ENCODE data around the gene CST4. TPM values are rescaled to one million over a fixed set of nuclear protein-coding genes. Genes with fewer than 3 reads are reported as not detected.

The CST4 gene
- total and polyA plus RNA-seq, 7 donors, result not detected

DNA sequence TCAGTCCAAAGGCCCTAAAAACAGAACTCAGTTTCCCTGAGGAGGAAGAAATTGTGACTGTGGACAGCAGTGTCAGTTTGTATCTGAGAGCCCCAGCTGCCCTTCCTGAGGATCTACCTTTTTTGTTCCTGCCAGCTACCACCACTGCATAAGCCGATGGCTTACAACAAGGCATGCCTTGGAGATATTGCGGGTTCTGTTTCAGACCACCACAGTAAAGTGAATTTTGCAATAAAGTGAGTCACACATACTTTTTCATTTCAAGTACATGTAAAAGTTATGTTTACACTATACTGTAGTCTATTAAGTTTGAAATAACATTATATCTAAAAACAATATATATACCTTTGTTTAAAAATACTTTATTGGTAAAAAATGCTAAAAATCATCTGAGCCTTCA lies 41.5 kb downstream of the CST4 start:
- Histone ChIP-seq H3K27me3 (no peaks in the 10 kb centered on the region), H3K9me3 (no peaks in the 10 kb centered on the region), H3K36me3 (no peaks in the 10 kb centered on the region), H3K4me1 (peaks cover 0 to 7% (median 6%) of the 10 kb centered on the region in 4 donors), H3K27ac (no peak overlapping the region), H3K4me3 (no peak overlapping the region)
- no peak for DNase-seq
- WGBS, 2 donors, result 91 to 92% methylated on average over 2 of the region's 2 CpGs
- TF ChIP-seq POLR2A (IDR thresholded peaks at IDR 0.05), result no peak
- intact Hi-C loops (cut with DNase I), result no loop called here

DNA sequence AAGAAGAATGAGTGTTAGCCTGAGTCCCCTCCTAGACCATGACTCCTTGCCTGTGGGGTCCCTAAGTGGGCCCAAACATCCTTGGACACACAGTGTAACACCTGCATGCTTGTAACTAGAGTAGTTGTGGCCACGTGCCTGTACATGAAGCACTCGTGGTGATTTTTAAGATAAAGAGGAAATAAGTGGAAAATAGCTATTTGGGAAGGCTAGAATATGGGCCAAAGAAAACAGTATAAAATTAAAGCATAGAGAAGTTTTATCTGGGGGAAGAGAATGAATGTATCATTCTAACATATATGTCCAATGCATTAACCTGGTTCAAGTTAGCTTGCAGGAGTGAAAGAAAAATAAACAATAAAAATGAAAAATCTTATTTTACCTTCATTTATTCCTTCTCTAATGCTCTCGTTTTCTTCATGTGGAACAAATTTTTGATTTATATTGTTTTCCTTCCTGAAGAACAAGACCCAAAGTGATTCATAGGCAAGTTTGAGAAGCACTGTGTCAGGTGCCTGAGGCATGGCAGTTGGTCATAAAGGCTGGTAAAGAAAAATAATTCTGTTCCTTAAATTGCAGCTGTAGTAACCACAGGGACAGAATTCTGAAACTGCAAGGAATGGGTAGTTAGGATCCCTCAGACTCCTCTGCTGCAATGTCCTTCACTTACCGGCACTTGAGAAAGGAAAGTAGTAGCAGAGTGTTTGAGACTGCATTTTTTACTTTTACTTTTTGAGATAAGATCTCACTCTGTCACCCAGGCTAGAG lies 42.5 kb downstream of the CST4 start:
- WGBS, 2 donors, result 61 to 71% methylated on average over 4 of the region's 4 CpGs
- H3K27me3 ChIP-seq, result no peaks in the 10 kb centered on the region
- H3K4me3 ChIP-seq, result no peak overlapping the region
- H3K9me3 ChIP-seq, result no peaks in the 10 kb centered on the region
- TF ChIP-seq EP300 (IDR thresholded peaks at IDR 0.05) (no peak), POLR2AphosphoS5 (IDR thresholded peaks at IDR 0.05) (no peak), POLR2A (IDR thresholded peaks at IDR 0.05) (no peak)
- TF ChIP-seq, protein P1, sequence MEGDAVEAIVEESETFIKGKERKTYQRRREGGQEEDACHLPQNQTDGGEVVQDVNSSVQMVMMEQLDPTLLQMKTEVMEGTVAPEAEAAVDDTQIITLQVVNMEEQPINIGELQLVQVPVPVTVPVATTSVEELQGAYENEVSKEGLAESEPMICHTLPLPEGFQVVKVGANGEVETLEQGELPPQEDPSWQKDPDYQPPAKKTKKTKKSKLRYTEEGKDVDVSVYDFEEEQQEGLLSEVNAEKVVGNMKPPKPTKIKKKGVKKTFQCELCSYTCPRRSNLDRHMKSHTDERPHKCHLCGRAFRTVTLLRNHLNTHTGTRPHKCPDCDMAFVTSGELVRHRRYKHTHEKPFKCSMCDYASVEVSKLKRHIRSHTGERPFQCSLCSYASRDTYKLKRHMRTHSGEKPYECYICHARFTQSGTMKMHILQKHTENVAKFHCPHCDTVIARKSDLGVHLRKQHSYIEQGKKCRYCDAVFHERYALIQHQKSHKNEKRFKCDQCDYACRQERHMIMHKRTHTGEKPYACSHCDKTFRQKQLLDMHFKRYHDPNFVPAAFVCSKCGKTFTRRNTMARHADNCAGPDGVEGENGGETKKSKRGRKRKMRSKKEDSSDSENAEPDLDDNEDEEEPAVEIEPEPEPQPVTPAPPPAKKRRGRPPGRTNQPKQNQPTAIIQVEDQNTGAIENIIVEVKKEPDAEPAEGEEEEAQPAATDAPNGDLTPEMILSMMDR (IDR thresholded peaks at IDR 0.05), result no peak
- intact Hi-C loops (cut with DNase I), result no loop called here
- H3K36me3 ChIP-seq, result no peaks in the 10 kb centered on the region
- H3K27ac ChIP-seq, result no peak overlapping the region
- no peak for DNase-seq
- peaks cover 0 to 18% (median 14%) of the 10 kb centered on the region in 4 donors for H3K4me1 ChIP-seq

DNA sequence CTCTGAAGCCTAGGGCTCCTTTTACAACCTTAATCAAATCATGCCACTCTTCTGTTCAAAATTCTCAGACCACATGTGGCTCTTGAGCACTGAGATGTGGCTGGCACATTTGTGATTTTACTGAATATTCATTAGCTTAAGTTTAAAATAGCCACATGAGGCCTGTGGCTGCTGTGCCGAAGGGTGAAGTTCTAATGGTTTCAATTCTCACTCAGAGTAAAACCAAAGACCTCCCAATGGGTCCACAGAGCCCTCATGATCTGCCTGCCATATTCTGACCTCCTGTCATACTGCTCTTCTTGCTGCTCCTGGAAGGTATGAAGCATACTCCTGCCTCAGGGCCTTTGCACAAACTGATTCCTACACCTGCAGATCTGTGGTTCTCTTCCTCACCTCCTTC lies 43.3 kb downstream of the CST4 start:
- H3K27me3 ChIP-seq, result no peaks in the 10 kb centered on the region
- TF ChIP-seq POLR2AphosphoS5 (IDR thresholded peaks at IDR 0.05) (no peak), POLR2A (IDR thresholded peaks at IDR 0.05) (no peak), EP300 (IDR thresholded peaks at IDR 0.05) (no peak)
- TF ChIP-seq, protein P1 (IDR thresholded peaks at IDR 0.05), result no peak
- WGBS, 2 donors, result 70 to 85% methylated on average over 1 of the region's 1 CpG

DNA sequence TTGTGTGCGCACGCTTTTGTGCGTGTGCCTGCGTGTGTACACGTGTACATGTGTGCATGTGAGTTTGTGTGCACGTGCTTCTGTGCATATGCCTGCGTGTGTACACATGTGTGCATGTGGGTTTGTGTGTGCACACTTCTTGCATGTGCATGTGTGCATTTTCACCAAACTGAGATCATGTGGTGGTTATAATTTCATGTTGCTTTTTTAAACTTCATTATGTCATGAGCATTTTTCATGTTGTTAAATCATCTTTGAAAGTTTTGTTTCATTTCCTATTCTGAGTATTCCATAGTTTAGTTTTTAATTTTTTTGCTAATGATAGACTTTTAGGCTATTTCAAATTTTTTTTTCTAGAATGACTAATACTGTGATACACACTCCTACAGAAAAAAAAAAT lies 44.7 kb downstream of the CST4 start:
- Histone ChIP-seq H3K4me1 (peaks cover 0 to 21% (median 16%) of the 10 kb centered on the region in 4 donors), H3K27ac (no peak overlapping the region), H3K9me3 (no peaks in the 10 kb centered on the region), H3K36me3 (no peaks in the 10 kb centered on the region), H3K27me3 (no peaks in the 10 kb centered on the region), H3K4me3 (no peak overlapping the region)
- no peak for DNase-seq
- TF ChIP-seq EP300 (IDR thresholded peaks at IDR 0.05), result no peak
- no peak for TF ChIP-seq POLR2AphosphoS5 (IDR thresholded peaks at IDR 0.05)
- no peak for TF ChIP-seq POLR2A (IDR thresholded peaks at IDR 0.05)
- TF ChIP-seq, protein P1 (IDR thresholded peaks at IDR 0.05), result no peak
- intact Hi-C loops (cut with DNase I), result no loop called here
- 95 to 96% methylated on average over 7 of the region's 7 CpGs for WGBS, 2 donors

More for the DNA sequence above, 43.3 kb downstream of the CST4 start:
- intact Hi-C loops (cut with DNase I), result no loop called here
- no peaks in the 10 kb centered on the region for H3K9me3 ChIP-seq
- no peak overlapping the region for H3K27ac ChIP-seq
- peaks cover 0 to 21% (median 16%) of the 10 kb centered on the region in 4 donors for H3K4me1 ChIP-seq
- no peak overlapping the region for H3K4me3 ChIP-seq
- no peaks in the 10 kb centered on the region for H3K36me3 ChIP-seq
- DNase-seq, result no peak

DNA sequence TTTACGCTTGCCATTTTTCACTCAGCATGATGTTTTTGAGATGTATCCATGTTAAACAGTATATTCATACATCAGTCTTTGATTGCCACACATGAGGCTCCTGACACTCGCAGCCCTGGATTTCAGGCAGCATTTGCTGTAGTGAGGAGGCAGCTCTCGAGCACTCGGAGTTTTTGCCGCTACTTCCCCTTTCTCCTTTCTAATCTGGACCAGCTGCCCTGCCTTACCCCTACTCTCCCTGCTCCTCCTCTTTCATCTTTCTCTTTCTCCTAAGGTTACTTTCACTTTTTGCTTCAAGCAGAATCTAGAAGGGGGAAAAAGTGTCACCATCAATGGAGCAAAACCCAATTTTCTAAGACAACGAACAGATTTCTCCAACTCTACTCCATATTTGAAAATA lies 45.2 kb downstream of the CST4 start:
- intact Hi-C loops (cut with DNase I), result no loop called here
- no peak overlapping the region for H3K4me3 ChIP-seq
- no peak overlapping the region for H3K27ac ChIP-seq
- no peaks in the 10 kb centered on the region for H3K27me3 ChIP-seq
- no peaks in the 10 kb centered on the region for H3K9me3 ChIP-seq
- TF ChIP-seq, protein P1 (IDR thresholded peaks at IDR 0.05), result no peak
- TF ChIP-seq POLR2AphosphoS5 (IDR thresholded peaks at IDR 0.05) (no peak), POLR2A (IDR thresholded peaks at IDR 0.05) (no peak), EP300 (IDR thresholded peaks at IDR 0.05) (no peak)
- WGBS, 2 donors, result 61 to 83% methylated on average over 6 of the region's 6 CpGs
- H3K36me3 ChIP-seq, result no peaks in the 10 kb centered on the region
- no peak for DNase-seq
- H3K4me1 ChIP-seq, result peaks cover 0 to 21% (median 16%) of the 10 kb centered on the region in 4 donors

Data from sigmoid colon (tissue), 7 donors.